GM12874 (cell line): Measurements from ENCODE around the gene CAB39L.

Experiments used
- CTCF ChIP-seq: IDR thresholded peaks from 2 replicates; pipeline ENCODE4 v1.5.1; 2011; ENCODE audit warnings: low read depth, mild to moderate bottlenecking, control low read depth, low read length, moderate library complexity; ENCODE audit not compliant: insufficient read depth

The CAB39L gene

DNA sequence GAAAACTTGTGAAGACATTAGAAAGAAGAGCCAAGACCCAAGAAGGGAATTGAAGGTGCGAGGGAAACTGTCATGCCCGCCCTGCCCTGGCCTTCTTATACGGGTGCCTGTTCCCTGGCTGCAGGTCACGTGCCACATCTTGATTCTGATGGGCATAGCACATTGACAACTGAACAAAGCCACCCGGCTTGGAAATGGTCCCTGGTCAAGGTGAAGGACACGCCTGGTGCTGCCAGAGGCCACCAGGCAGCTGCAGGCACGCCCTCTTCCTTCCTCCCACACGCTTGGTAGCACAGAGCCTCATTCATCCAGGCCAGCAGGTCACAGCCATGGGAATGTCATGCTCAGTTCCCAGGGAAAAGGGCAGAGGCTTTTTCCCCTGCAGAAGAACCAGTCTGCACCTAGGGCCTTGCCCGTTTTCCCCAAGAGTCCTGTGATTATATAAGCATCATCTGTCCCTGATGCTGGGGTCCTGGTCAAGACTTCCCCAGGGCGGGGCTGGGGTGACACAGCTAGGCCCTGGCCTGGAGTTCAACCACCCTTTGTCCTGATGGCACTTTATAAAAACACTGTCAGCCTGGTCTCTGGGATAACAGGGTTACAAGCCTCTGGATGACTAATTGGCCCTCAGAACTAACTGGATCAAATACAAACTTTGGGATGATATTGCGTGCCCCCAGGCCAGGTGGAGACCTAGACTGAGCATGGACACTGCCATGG, 140.2 kb downstream of the CAB39L start:
- no peak for TF ChIP-seq CTCF

DNA sequence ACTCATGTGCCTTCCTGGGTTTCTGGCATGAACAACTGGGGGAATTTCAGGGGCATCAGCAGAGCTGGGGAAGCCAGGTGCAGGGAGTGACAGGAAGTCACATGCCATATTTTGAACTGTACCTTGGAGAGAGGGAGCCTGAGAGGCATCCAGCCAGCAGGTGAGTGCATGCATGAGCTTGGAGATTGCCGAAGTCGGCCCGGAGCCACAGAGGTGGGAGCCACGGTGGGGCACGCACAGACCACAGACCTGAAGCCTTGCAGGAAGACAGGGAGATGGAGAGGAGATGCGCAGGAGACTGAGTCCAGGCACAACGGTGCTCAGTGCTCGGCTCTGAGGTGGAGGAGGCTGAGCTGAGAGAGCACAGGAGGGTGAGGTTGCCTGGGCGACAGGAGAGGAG, 141.0 kb downstream of the CAB39L start:
- no peak for TF ChIP-seq CTCF

DNA sequence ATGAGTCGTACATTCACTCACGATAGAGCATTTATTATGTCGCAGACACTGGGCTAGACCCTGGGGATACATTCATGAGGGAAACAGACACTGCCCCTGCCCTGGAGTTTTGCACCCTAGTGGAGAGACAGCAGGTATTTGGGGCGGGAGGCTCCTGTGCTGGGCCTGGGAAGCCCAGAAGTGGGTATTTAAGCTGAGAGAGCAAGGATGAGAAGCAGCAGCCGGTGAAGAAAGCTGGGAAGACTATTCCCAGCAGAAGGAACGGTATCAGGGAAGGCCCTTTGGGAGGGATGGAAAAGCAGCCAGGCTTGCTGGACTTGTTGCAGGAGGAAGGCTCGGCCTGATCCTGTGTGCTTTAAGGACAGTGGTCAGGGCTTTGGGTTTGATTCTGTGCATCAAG, 141.6 kb downstream of the CAB39L start:
- TF ChIP-seq CTCF = no peak

DNA sequence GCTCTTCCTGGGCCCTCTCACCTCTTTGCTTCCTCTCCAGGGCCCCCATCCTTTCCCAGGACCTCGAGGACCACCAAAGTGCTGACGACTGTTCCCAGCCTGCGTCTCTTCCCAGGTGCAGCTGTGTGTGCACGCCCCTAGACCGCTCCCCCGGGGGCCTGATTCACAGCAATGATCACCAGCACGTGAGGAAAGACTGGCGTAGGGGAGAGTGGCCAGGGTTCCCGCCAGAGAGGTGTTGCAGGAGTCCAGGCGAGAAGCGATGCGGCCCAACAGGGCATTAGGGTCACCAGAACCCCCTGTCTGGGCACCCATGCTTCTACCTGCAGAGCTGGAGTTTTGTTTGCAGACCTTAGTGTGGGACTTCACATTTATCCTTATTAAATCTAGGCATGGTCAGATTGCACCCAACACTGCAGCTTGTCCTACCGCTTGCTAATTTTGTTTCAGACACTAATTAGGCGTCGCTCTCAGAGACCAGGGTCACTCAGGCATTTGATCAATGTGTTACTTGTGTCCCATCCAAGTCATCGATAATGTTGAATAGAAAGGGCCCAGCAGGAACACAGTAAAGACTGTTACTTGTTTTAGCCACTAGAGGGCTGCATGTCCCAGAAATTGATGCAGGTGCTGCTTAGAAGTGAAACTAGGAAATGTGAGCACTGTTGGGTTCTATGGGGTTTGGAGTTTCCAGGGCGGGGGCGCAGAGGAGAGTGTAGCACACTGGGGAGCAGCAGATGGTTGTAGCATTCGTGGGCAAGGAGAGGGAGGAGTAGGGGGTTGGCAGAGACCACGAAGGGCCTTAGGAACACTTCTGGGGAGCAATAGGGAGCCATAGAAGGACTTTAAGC, 142.9 kb downstream of the CAB39L start:
- peak; percentile 76 for TF ChIP-seq CTCF

GRCh38 chr13:49300276-49300675, 143.6 kb downstream of the CAB39L start:
- TF ChIP-seq CTCF = no peak

DNA sequence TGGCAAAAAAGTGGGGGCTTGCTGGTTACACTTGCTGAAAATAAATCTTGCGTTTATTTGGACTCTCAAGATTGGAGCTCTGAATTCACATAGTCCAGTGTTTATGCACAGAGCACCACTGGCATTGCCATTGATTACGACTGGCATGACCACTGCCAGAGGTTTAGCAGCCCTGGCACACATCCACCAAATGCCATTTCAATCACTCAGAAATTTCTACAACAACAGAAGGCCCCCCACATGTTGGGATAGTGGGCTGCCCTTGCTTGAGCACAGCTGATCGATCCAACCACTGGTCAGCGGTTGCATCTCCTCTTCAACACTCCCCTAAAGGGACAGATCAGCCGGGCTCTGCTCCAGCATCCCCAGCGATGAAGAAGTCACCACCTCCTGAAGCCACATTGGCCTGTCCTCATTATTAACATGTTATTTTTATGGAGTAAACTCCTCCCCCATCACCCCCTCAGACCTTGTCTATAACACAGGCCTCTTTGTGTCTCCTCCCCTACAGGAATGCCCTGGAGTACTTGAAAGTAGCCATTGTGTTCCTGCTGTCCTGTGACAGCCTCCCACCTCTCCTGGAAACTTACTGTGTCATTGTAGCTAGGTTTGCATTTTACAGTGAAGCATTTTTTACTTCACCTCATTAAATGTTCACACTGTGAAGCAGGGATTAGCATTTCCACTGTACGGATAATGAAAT, 144.8 kb downstream of the CAB39L start:
- no peak for TF ChIP-seq CTCF

GRCh38 chr13:49298416-49298815, 145.4 kb downstream of the CAB39L start:
- TF ChIP-seq CTCF = no peak
